HG03342 (cell line): ENCODE data around the gene YPEL4.
A peak's percentile ranks its signal among the peaks of the same experiment; 100 is the strongest.

ENCODE experiments used
- ATAC-seq: cut with Tn5 transposase; IDR thresholded peaks from one replicate; pipeline ENCODE4 v1.9.1; 2021; ENCODE audit warnings: mild to moderate bottlenecking, moderate library complexity; ENCODE audit not compliant: unreplicated experiment

The YPEL4 gene

DNA sequence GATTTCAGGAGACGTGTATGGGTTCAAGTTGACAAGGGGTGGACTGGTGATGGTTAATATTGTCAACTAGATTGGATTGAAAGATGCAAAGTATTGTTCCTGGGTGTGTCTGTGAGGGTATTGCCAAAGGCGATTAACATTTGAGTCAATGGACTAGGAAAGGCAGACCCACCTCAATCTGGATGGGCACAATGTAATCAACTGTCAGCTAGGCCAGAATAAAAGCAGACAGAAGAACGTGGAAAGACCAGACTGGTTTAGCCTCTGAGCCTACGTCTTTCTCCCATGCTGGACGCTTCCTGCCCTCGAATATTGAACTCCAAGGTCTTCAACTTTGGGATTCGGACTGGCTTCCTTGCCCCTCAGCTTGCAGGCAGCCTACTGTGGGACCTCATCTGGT is 1.7 kb upstream of the YPEL4 start:
- no peak for ATAC-seq

DNA sequence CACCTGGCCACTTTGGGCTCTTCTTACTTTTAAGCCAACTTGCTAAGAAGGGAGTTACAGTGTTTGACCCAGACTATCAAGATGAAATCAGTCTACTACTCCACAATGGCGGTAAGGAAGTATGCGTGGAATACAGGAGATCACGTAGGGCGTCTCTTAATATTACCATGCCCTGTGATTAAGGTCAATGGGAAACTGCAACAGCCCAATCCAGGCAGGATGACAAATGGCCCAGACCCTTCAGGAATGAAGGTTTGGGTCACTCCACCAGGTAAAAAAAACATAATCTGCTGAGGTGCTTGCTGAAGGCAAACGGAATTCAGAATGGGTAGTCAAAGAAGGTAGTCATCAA is 1.0 kb upstream of the YPEL4 start:
- ATAC-seq, result no peak

DNA sequence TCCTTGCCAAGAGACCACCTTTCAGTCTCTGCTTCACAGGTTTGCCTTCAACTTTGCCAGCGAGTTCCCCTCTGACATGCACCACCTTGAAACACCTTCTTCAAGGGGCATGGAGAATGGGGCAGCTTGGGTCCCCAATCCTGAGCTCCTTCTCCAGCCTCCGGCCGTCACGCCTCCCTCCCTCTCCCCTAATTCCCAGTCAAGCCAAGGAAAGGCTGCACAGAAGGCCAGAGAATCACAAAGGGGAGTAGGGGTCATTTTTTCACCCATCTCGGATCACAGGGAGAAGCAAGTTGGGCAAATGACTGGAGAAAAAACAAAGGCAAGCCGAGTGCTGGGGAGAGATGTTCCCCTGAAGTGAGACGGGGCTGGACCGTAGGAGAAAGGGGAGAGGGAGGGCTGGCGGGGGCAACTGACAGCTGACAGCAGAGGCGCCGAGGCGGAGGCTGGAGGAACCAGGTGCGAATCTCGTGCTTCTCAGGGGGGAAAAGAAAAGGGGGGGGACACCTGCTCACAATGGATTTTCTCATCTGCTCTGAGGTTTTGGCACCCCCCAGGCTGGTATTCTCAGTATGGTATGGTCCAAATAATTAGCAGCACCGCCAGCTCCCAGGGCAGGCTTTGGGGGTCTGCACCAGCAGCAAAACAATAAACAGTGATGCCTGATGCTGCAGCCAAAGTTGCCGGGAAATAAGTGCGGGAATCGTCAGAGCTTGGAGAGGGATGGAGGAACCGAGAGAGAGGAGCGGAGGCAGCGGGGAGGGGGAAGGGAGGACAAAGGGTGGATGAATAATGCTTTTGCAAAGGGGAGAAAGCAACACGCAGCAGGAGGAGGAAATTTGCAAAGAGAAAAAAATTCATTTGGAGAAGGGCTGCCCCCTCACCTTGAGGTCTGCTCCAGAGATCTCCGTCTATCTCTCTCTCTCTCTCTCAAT is 644 bp downstream of the YPEL4 start:
- no peak for ATAC-seq

DNA sequence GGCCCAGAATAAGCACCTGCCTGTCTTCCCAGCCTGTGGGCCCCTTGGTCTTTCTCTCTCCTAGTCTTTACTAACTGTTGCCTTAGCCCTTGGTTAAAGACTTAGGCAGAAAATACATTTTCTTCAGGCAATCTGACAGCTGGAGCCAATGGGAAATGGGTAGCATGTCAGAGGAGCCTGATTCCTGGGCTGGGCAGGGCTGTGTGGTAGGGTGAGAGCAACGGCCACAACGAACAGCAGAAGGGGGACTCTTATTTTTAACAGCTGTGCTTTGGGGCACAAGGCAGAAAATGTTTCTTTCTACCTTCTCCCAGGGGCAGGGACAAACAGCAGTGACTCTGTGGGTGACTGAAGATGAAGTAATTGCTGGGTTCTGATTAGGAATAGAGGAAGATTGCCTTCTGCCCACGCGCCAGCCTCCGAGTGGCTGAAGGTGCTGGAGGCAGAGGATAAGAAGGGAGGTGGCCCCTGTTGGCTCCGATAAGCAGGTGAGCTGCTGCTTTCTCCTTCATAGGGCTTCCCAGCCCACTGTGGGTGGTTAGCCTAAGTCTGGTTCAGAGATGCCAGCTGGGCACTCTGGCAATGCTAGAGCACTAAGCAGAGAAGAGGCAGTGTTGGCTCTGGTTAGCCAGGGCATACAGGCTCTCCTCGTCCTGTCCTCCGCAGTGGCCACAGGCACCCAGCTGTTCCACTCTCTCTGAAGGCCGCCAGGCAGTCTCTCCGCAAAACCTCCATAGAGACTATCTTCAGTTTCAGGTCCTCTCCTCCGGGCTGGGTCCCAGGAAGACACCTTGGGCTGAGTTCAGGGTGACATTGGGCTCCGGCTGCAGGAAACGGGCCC is 1.5 kb downstream of the YPEL4 start:
- no peak for ATAC-seq

DNA sequence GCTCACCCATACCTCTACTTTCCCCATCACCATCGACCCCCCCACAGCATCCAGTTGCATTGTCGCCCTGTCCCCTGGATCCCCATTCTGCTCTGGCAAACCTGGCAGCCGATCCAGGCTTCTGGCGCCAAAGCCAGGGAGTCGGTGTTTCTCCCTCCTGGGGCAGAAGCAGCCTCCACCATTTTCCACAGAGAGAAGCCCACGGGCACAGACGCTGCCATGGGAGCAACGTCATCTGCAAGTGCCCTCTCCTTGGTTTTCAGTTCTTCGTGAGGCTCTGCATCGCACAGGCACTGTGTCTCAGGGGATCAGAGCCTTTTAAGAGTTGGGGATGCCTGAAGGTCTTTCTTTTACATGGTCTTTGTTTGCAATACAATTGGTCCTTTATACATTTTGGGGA is 2.3 kb downstream of the YPEL4 start:
- ATAC-seq, result no peak

DNA sequence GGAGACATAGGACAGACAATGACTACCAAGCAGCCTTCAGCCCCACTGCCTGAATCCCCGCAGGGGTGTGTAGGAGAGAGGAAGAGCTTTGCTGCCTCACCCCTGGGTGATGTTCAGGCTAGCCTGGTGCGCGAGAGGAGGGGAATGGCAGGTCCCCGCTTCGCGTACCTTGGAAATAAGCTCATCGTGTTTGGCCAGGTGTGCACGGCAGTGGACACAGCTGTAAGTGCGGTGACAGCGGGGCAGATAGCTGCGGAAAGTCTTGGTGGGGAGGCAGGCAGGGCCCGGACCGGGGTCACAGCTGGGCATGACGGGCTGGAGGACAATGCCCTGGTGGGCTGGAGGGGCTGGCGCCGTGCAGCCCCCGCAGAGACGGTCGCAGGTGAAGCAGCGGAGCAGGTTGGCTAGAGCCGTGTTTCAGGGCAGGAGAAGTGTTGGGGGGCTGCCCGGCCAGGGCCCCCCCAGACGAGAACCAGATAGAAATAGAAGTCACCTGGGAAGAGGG is 2.9 kb downstream of the YPEL4 start:
- ATAC-seq, result no peak

DNA sequence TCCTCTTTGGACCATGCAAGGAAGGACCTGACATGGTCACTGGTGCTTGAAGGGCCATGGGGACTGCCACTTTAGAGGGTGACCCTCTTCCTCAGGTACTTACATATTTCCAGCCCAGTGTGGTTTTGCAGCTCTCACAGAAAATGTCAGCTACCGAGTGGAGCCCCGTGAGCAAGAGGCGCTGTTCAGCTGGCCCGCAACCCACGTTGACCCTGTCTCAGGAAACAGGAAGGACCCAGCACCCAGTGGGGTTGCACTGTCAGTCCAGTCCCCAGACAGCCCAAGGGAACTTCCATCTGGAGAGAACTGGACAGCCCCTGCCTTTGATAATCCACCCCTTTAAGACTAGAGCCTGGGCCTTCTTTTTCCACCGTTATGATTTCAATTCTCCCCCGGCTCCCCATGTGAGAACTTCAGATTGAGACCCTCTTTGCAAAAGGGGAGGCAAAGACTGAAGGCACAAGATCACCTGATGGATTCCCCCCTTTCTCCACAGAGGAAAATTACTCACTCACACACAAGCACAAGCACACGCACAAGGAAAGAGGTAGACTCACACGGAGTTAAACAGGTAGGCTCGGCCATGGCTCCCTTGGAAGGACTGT is 3.4 kb downstream of the YPEL4 start:
- ATAC-seq, result no peak

DNA sequence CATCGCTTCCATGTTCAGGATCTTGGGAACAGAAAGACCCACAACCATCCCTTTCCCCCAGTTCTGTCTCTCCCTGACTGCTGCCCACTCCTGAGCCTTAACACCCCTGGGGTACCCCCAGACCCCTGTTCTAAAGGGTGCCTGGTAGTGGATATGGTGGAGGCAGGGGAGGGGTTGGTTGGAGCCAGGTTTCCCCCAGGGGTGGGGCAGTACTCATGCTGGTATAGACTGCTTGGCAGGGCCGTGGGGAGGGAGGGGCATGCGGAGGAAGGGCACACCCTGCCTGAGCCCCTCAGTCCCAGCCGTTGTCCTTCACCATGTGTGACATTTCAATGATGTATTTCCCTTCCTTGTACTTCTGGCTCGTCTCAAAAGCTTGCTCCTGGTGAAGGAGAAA is 4.0 kb downstream of the YPEL4 start:
- no peak for ATAC-seq

DNA sequence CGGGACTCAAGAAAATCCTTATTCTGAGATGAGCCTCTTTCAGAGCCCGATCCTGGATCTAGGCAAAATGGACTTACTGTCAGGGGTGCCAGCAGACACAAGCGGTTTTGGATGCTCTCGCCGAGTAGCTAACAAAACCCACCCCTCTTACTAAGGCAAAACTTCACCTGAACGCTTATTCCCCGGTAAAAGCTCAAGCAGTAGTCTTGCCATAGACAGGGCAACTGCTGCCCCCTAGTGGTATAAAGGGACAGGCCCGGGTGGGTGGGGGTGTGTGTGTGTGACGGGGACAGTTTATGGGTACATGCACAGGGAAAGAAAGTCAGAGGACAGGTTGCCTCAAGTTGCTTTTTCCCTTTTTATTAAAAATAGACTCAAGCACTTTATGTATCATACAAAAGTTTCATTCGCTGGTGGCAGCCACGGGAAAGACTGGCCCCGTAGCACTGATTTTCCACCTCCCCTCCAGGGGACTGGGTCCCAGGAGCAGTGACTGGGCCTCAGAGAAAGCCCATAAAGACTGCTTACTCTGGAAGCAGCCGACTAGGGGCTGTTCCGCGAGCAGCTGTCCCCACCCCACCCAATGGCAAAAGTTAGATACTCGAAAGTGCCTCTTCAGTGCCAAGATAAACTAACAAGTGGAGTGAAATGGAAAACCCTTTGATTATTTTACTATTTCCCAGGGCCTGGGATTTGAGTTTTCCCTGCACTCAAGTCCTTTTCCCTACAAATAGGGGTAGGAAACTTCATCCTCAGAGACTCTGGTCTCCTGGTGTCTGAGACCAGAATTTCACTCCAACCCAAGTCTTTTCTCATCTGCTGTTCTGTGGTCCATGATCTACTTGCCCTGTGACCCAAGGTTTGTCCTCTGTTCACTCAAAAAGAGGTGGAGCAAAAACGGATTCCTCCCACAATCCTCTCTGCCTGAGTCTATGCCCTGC is 4.7 kb downstream of the YPEL4 start:
- ATAC-seq, result peak; percentile 68

DNA sequence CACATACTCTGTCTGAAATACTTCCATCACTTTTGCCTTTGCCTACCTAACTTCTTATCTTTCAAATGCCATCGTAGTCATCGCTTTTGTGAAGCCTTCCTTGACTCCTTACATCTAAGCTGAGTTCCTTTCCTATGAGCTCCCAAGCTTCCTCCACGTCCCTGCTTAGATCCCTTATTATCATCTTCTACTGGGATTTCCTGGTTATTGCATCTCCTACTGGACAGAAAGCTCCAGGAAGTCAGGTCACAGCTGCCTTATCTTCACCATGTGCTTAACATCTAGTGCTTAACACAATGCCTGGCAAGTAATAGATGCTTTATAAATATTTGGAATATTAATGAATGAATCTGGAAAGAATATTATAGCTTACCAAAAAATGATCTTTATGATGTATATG is 5.9 kb downstream of the YPEL4 start:
- ATAC-seq, result no peak

DNA sequence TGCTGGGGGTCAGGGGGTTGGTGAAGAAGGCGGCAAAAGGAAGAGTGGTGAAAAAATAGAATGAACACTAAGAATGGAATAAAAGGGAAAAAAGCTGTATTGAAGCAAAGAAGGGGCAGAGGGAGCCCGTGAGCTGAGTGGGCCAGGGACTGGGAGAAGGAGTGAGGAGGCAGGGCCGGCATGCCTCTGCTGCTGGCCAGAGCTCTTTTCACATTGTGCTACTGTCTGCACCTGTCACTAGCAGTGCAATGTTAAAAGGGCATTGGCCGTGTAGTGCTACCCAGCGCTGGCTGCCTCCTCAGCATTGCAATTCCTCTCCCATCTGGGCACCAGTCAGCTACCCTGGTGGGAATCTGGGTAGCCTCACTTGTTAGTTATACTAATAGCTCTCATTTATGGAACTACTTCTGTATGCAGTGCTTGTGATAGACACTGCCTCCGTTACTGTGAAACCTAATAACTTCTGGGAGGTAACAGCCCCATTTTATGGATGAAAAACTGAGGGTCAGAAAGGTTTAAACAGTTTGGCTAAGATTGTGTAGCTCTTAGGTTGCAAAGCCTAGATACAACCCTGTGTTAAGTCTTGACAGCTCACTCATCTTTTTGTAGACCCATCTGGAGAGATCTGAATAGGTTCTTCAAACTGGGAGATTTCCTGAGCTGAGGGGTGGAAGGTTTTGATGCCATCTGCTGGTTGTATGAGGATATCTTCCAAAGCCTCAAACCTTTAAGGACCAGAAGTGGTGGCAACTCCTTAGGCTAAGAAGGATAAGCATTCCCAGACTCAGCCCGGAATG is 8.5 kb downstream of the YPEL4 start:
- no peak for ATAC-seq

DNA sequence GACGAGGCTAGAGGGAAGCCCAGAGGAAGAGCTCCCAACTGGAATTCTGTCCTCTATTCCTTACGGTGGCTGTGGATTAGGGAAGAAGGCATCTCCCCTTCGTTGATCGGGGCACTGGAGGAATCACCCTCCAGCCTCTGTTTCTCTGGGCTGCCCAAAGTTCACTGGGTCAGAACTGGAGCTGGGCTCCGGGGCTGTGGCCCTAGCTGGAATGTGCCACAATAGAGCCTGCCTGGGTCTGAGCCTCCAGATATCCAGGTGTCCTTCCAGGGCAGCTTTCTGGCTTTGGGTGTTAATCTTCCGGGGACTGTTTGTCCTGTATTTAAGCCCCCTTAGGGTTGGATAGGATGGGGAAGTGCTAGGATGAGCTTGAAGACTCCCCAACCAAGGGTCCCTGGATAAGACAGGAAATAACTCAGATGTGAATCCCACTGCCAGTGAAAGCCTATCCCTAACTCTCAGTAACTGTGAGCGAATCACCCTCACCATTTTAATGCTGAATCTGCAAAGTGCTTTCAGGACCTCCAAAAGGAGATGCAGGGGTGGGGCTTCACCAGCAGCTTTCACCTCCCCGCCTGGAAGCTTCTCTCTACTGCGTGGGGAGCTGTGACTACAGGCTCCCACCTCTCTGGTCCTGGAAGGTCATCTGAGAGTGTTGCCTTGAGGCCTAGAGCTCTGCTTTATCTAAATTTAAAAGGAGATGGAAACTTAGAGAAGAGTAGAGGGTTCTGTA is 9.5 kb downstream of the YPEL4 start:
- ATAC-seq, result no peak

DNA sequence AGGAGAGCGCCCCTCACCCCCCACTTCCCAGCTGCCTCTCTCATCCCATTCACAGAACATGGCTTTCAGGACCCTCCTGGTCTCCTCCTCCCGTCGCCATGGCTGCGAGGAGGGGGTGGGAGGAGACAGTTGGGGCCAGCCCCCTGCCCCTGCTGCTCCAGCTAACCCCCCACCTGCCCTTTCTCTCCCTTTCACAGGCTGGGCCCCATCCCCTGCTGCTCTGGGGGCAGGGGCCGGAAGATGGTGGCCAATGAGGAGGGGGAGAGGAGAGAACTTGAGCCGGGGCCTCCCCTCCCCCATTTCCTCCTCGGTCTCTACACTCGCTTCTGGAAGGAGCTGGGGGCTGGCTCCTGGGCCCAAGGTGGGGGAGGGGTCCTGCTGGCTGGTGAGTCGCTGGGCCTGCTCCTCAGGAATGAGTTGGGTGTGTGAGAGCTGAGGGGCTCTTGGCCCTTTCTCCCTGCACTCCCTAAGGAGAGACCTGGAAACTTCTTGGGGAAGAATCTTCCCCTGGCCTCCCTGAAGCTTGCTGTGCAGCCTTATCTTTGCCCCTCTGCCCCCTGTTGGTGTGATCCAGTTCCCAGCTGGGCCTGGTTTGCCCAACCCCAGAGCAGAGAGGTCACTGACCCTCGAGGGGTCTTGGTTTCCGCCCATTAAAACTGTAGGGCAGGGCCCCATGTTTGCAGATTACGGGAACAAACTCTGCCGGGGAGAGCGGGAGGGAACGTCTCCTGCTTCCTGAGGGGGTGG is 10.2 kb downstream of the YPEL4 start:
- ATAC-seq, result no peak

DNA sequence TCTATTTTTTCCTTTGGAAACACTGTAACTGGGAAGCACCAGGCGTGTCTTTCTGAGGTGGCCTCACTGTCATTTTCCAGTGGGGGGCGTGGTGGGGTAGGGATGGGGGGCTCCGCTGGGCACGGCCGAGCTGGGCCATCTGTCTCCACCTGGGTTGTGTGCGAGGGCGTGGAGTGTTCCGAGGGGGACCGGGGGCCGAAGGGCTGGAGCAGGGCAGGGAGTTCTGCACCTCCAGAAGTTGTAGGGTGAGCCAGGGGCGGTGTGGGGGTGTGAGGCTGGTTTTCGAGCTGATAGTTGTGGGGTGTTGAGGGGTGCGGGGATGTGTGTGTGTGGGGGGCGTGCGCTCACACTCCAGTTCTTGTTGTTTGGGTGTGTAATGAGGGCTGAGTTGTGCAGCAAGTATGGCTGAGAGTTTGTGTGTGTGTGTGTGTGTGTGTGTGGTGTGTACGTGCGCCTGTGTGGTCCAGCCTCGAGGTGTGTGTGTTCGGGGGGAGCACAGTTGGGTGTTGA is 10.8 kb downstream of the YPEL4 start:
- no peak for ATAC-seq

DNA sequence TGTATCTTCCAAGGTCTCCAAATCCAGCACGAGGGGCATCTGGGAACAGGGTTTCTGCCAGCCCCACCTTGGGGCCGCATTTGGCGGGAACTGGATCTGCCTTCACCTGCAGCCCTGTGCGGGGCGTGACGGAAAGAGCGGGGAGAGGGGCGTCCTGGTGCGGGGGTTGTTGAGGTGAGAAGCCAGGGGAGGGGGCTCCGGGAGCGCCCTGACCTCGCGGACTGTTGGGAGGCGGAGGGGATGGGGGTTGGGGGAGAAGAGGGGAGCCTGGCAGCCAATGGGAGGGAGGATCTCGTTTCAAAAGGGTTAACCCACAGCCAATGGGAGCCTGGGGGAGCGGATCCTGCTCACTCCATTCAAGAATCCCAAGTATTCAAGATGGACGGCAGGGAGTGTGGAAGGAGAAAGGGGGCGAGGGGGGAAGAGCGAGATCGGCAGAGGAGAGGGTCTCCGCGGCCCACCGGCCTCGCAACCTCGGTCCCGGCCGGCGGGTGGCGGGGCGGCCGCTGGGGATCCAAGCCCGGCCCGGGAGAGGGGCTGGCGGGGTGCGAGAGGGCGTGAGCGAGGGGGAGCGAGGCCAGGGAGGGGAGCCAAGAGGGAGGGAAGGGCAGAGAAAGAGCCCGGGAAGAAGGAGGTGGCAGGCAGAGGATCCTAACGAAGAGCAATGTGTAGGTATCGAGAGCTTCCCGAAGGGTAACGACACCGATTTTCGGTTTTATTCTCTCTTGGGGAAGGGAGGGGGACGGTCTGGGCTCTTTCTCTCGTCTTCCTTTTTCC is 11.5 kb downstream of the YPEL4 start:
- ATAC-seq, result no peak

DNA sequence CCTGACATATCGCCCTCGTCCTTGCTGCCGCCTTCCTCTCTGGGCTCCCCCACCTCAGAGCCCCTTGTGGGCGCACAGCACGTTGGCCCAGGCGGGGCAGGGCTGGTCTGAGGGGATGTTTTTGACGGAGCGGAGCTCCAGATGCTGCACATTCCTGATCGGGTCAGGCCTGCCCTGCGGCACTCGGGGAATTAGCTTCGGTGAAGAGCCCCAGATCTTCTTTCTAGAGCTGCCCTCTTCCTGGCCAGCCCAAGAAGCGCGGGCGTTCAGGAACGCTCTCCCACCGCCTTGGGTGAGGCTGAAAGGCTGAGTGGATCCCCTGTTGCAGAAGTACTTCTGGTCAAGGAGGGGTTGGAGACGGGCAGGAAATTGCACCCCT is 12.1 kb downstream of the YPEL4 start:
- ATAC-seq, result no peak

DNA sequence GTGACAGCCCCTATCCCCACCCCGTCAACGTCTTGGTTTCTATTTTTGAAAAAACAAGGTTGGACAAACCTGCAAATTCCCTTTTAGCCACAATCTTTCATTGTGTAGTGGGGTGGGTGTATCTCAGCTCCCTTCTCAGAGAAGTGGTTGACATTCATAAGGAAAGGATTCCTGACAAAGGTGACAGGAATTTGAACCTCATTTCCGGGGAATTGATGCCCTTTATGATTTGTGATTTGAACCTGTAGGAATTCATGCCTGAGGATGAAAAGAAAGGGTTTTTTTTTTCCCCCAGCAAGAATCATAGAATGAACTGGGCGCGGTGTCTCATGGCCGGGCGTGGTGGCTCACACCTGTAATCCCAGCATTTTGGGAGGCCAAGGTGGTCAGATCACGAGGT is 14.5 kb downstream of the YPEL4 start:
- ATAC-seq, result no peak
